Adipose tissue (tissue), 3 donors: ENCODE measurements around the gene LCOR. TPM values are rescaled to one million over a fixed set of nuclear protein-coding genes. Genes with fewer than 3 reads are reported as not detected.

Source experiments
- H3K27ac ChIP-seq: one replicate; pipeline ENCODE4 v1.5.1; 2013; ENCODE audit warnings: low read depth, low read length
- WGBS, 3 donors: extraction: QIAGEN DNeasy Blood & Tissue Kit; methylation state at CpG; one replicate each; pipeline ENCODE4 v1.1.7; 2013; 5-methylcytosine and 5-hydroxymethylcytosine counted together
- polyA plus RNA-seq, 3 donors: library from polyadenylated mRNA; stranded (reverse); fragments of 200-250 nt; gene quantifications; one replicate each; pipeline ENCODE4 v1.2.3, GENCODE V29; 2013
- donor health status: healthy with polysubstance abuse.
- donor health status: Bipolar disorder and iron deficiency.
- donor health status: healthy.

The LCOR gene
- polyA plus RNA-seq, 3 donors: 1.7 to 2.3 (median 2.3) TPM

- 98% methylated on average over 2 of the region's 2 CpGs for whole genome bisulfite sequencing, 3 donors
These were observed 132.0 kb downstream of the LCOR start for GRCh38 chr10:96964131-96964530.

GRCh38 chr10:96967847-96968246, 135.7 kb downstream of the LCOR start:
- H3K27ac ChIP-seq: no peak overlapping the region

More at GRCh38 chr10:96964131-96964530, 132.0 kb downstream of the LCOR start:
- no peak overlapping the region for H3K27ac ChIP-seq

GRCh38 chr10:96968682-96969423, 136.8 kb downstream of the LCOR start:
- WGBS, 3 donors: 86 to 95% (median 94%) methylated on average over 5 of the region's 5 CpGs
- H3K27ac ChIP-seq: no peak overlapping the region

DNA sequence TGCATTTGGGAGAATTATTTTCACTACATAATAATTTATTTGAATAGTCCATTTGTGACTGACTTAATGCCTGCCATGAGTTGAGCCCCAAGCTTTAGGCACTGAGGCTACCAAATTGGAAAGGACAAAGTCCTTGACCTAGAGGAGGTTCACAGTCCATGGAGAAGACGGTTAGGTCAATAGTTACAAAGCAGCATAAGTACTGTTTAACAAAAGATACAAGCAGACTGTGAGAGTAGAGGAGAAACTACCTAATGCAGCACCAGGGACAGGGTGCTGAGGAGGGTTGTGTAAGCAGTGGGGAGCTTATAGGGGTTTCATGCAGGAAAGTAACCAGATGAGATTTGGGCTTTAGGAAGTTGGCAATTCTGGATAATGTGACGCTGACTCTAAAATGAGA, 139.2 kb downstream of the LCOR start:
- 68 to 97% (median 96%) methylated on average over 2 of the region's 2 CpGs for WGBS, 3 donors
- H3K27ac ChIP-seq: no peak overlapping the region

DNA sequence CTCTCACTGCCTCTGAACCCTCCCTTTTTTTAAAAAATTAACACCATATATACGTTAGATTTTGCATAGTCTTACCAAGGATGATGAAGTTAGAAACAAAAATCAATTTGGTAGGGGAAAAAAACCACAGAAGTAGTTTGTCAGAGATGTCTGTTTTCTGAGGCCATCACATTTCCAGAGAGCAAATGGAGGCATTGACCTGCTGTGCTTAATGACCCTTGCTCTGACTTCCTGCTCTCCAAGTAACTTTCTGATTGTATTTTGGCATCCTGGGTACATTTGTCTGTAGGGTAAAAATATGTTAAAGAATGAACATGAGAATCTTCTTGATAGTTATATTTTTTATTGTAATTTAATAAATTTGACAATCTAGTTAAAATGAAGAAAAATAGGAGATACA, 140.2 kb downstream of the LCOR start:
- no peak overlapping the region for H3K27ac ChIP-seq
- 86 to 94% (median 89%) methylated on average over 1 of the region's 1 CpG for WGBS, 3 donors

DNA sequence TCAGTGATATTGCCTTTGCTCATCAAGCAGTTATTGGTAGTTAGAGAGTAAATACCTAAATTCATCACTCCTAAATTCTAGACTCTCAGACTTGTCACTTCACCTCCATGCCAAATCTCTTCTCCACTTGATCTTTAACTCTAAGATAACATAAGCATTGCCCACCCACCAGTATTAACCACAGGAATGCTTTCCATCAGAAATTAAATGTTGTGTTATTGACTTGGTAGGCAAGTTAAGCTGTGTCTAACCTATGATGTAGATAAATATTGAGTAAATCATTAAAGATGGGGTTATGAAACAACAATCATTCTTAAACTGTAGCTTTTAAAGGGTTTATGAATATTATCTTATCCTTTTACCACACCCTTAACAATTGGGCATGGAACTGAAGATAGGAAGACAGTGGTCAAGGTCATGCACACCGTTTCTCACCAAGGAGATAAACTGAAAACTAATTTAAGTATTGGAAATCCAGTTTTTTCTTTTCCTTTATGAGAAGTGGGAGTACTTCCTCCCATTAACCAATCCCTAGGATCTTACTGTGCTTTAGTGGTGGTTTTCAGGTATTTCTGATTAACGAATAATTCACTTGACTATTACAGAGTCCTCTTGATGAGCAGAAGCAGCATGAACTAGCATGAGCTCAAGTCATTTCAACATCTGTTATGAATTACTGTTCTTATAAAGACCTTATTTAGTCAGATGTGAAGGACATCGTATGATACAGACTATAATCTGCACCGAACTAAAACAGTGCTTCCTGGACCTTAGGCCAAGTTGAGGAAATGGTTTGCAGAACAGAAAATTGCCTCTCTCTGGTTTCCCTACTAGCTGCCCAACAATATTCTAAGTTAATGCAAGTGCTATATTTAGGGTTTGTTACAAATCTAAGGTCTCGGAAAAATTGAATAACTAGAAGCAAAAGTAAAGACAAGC, 142.0 kb downstream of the LCOR start:
- H3K27ac ChIP-seq: no peak overlapping the region
- 59 to 75% (median 66%) methylated on average over 5 of the region's 5 CpGs for WGBS, 3 donors

- 78 to 93% (median 92%) methylated on average over 2 of the region's 2 CpGs for WGBS, 3 donors
- H3K27ac ChIP-seq: no peak overlapping the region
These were observed 143.0 kb downstream of the LCOR start for GRCh38 chr10:96975136-96975535.

DNA sequence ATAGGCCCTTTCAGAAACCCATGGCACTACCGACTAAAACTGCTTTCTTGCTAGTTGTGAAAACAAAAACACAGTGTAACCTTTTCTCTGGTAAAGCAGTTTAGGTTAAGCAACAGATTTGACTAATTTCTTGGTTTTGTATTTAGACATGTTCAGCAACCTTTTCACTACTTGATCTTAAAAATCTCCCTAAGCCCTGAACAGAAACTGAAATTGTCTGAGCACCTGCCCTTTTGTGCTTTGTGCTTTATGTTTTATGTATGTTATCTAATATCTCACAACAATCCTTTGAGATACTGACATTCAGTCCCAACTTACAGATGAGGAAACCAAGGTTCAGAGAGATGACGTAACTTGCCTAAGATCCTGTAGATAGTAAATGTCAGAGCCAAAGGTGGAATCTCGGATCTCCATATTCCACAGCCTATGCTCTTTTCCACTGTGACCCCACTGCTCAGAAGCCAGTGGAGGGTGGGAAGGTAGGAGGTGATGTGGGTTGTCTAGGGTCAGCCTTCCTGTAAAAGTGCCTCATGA, 146.6 kb downstream of the LCOR start:
- no peak overlapping the region for H3K27ac ChIP-seq
- WGBS, 3 donors: 80 to 84% (median 81%) methylated on average over 3 of the region's 3 CpGs

GRCh38 chr10:96982149-96982930, 150.2 kb downstream of the LCOR start:
- WGBS, 3 donors: 94 to 96% (median 96%) methylated on average over 12 of the region's 12 CpGs
- no peak overlapping the region for H3K27ac ChIP-seq

DNA sequence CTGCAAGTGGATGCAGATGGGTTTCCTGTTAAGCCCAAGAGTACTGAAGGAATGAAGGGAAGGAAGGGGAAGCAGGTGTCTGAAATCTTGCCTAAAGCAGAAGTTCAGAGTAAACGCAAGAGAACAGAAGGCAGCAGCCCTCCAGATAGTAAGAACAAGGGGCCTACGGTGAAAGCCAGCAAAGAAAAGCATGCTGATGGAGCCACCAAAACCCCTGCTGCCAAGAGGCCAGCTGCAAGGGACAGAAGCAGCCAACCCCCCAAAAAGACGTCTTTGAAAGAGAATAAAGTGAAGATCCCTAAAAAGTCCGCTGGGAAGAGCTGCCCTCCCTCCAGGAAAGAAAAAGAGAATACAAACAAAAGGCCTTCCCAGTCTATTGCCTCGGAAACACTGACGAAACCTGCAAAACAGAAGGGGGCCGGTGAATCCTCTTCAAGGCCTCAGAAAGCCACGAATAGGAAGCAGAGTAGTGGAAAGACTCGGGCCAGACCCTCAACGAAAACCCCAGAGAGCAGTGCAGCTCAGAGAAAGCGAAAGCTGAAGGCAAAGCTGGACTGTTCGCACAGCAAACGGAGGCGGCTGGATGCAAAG, 152.5 kb downstream of the LCOR start:
- no peak overlapping the region for H3K27ac ChIP-seq
- 43 to 76% (median 50%) methylated on average over 14 of the region's 14 CpGs for WGBS, 3 donors

- 49 to 95% (median 94%) methylated on average over 6 of the region's 6 CpGs for WGBS, 3 donors
These were observed 154.2 kb downstream of the LCOR start for GRCh38 chr10:96986200-96986856.

DNA sequence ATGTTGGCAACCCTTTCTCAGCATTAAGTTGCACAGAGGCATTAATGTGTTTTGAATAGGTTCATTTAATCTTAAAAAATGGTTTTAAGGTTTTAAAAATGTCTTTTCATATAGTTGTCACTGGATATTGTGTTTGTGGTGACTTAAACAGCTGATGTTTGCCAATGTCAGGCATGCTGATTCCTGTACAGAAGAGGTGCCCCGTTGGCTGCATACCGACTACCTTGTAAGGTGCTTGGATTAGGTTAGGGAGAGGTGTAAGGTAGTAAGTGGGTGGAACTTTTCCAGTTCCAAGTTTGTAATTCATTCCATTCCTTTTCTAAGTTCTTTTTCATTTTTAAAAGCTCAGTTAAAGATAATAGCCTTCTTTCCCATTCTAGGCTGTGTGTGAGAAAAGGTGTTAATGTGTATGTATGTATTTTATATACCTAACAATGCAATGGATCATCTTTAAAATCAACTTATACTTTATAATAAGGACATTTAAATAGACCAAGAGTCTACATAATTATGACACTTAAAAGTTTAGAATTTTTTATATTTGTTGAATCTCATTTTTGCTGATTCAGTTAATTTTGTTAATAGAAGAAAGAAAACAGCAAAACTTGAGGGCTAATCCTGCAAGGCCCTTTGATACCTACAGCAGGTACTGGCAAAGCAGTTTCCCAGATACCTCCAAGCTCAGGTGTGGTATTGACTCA, 155.2 kb downstream of the LCOR start:
- WGBS, 3 donors: 76 to 96% (median 81%) methylated on average over 2 of the region's 2 CpGs

More at GRCh38 chr10:96986200-96986856, 154.2 kb downstream of the LCOR start:
- H3K27ac ChIP-seq: no peak overlapping the region

DNA sequence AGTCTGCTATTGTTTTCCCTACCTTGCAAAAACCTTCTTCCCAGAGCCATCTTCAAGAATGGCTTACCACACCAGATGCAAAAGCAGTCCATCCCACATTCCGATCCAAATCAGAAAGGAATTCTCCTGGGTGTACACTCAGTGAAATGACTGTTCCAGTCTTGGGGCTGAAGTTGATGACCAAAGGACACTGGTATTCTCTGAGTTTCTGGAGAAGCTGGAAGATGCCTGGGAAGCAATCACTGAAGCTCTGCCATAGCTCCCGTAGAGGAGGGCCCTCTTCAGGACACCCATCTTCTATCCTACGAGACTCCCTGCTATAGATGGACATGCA, 155.7 kb downstream of the LCOR start:
- WGBS, 3 donors: 91 to 98% (median 93%) methylated on average over 3 of the region's 3 CpGs
- H3K27ac ChIP-seq: no peak overlapping the region

More for the DNA sequence above, 155.2 kb downstream of the LCOR start:
- no peak overlapping the region for H3K27ac ChIP-seq

GRCh38 chr10:96988426-96988825, 156.3 kb downstream of the LCOR start:
- no peak overlapping the region for H3K27ac ChIP-seq
- WGBS, 3 donors: 82 to 89% (median 82%) methylated on average over 4 of the region's 4 CpGs

GRCh38 chr10:96991313-96991841, 159.3 kb downstream of the LCOR start:
- WGBS, 3 donors: 73 to 84% (median 79%) methylated on average over 7 of the region's 7 CpGs
- no peak overlapping the region for H3K27ac ChIP-seq

- WGBS, 3 donors: 83 to 87% (median 85%) methylated on average over 1 of the region's 1 CpG
- H3K27ac ChIP-seq: no peak overlapping the region
These were observed 160.6 kb downstream of the LCOR start for GRCh38 chr10:96992721-96993120.

DNA sequence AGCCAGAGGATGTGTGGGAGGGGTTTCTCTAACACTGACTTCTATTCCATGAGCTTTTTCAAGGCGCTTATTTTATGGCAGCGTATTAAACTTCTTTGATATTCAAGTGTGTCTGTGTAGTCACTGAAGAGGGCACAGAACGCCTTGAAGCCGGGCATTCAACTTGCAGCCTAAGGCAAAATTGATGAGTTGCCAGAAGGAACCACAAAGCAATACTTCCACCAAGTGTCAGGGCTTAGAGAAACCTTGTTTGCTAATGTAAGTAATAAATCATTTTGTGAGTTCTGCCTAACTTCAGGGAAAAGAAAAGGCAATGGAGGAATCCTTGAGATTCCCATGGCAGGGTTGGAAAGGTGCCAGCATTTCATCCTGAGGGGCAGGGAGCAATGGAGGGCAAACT, 163.8 kb downstream of the LCOR start:
- 61 to 86% (median 72%) methylated on average over 4 of the region's 4 CpGs for WGBS, 3 donors
- no peak overlapping the region for H3K27ac ChIP-seq
